Activated T-helper 1 cell treated with anti-CD3 and anti-CD28 coated beads, Interleukin-12 subunit alpha, Interleukin-12 subunit beta, Interleukin-2, Interleukin-4 antibody, amounts not matched to agents 30 ng/mL and 10 ng/mL and 1 ng/mL, durations not matched to agents 14 hours and 24 hours and 36 hours (primary cell): ENCODE measurements around the gene CSH1. TPM values are rescaled to one million over a fixed set of nuclear protein-coding genes. Genes with fewer than 3 reads are reported as not detected.
"Not testable (repeated sequence)": the region's sequence is repeated elsewhere in the genome, so short reads cannot be mapped to it uniquely, and the experiment has no call there.

Experiments used
- DNase-seq: peaks from one replicate; pipeline ENCODE4 v3.0.0; 2021; ENCODE audit warnings: low spot score
- H3K27ac Mint-ChIP-seq: one replicate; pipeline ENCODE4 v1.8.0; 2021; ENCODE audit warnings: mild to moderate bottlenecking, mixed read lengths
- H3K27me3 Mint-ChIP-seq: one replicate; pipeline ENCODE4 v1.8.0; 2022; ENCODE audit warnings: mild to moderate bottlenecking, moderate library complexity, mixed read lengths; ENCODE audit not compliant: insufficient read depth
- H3K36me3 Mint-ChIP-seq: one replicate; pipeline ENCODE4 v1.8.0; 2021; ENCODE audit warnings: low read depth, mixed read lengths
- H3K4me1 Mint-ChIP-seq: one replicate; pipeline ENCODE4 v1.8.0; 2021; ENCODE audit warnings: low read depth, mixed read lengths
- H3K4me3 Mint-ChIP-seq: one replicate; pipeline ENCODE4 v1.8.0; 2021; ENCODE audit warnings: mild to moderate bottlenecking, moderate library complexity, mixed read lengths
- H3K9me3 Mint-ChIP-seq: one replicate; pipeline ENCODE4 v1.8.0; 2021; ENCODE audit warnings: mixed read lengths
- intact Hi-C: fragments of 100-400 bp; cut with micrococcal nuclease; formaldehyde crosslinking; loops from one replicate; pipeline ENCODE4 v1.15.1; 2024
- total RNA-seq: library from RNA; stranded (reverse); gene quantifications from 2 replicates; pipeline ENCODE4 v1.2.3, GENCODE V29; 2022

The CSH1 gene
- total RNA-seq, 1 donor from 2014 or later: not detected

DNA sequence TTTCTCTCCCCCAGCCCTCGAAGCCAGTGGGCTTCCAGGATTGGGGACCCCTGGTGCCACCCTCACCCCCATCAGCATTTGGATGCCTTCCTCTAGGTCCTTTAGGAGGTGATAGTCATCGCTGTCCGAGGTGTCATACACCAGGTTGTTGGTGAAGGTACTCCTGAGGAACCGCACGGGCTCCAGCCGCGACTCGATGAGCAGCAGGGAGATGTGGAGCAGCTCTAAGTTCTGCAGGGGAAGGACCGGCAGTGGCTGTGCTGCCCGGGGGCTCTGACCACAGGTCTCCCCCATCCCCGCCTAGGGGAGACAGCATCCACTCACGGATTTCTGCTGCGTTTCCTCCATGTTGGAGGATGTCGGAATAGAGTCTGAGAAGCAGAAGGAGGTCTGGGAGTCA lies 13.7 kb upstream of the CSH1 start:
- intact Hi-C loops: no loop called here

DNA sequence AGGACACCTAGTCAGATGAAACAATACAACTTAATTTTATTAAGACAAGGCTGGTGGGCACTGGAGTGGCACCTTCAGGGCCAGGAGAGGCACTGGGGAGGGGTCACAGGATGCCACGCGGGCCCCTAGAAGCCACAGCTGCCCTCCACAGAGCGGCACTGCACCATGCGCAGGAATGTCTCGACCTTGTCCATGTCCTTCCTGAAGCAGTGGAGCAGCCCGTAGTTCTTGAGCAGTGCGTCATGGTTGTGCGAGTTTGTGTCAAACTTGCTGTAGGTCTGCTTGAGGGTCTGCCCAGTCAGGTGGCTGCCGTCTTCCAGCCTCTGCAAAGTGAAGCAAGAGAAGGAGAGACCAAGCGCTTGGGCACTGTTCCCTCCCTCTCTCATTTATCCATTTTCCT lies 13.2 kb upstream of the CSH1 start:
- H3K27ac Mint-ChIP-seq, H3K4me1 Mint-ChIP-seq, intact Hi-C loops, H3K9me3 Mint-ChIP-seq, DNase-seq, H3K4me3 Mint-ChIP-seq, H3K36me3 Mint-ChIP-seq: not testable (repeated sequence)
- peaks cover 14% of the 10 kb centered on the region for H3K27me3 Mint-ChIP-seq

More for the DNA sequence above, 13.7 kb upstream of the CSH1 start:
- no peak for DNase-seq
- Mint-ChIP-seq H3K4me3 (no peak overlapping the region), H3K27me3 (peaks cover 14% of the 10 kb centered on the region), H3K27ac (no peak overlapping the region), H3K36me3 (no peaks in the 10 kb centered on the region), H3K4me1 (no peaks in the 10 kb centered on the region), H3K9me3 (no peaks in the 10 kb centered on the region)

- H3K4me3 Mint-ChIP-seq, intact Hi-C loops, H3K27ac Mint-ChIP-seq, H3K36me3 Mint-ChIP-seq, DNase-seq, H3K4me1 Mint-ChIP-seq, H3K9me3 Mint-ChIP-seq: not testable (repeated sequence)
- H3K27me3 Mint-ChIP-seq: peaks cover 23% of the 10 kb centered on the region
Observed at GRCh38 chr17:63907161-63907778, 10.9 kb upstream of the CSH1 start.

- intact Hi-C loops, H3K9me3 Mint-ChIP-seq, H3K4me3 Mint-ChIP-seq, DNase-seq, H3K36me3 Mint-ChIP-seq, H3K27ac Mint-ChIP-seq: not testable (repeated sequence)
- Mint-ChIP-seq H3K4me1 (peaks cover 12% of the 10 kb centered on the region), H3K27me3 (peaks cover 28% of the 10 kb centered on the region)
Observed at GRCh38 chr17:63904796-63905195, 8.4 kb upstream of the CSH1 start.

GRCh38 chr17:63903787-63904201 lies 7.4 kb upstream of the CSH1 start:
- H3K4me3 Mint-ChIP-seq, H3K27ac Mint-ChIP-seq, H3K36me3 Mint-ChIP-seq, H3K9me3 Mint-ChIP-seq, intact Hi-C loops: not testable (repeated sequence)
- H3K27me3 Mint-ChIP-seq: peaks cover 23% of the 10 kb centered on the region
- H3K4me1 Mint-ChIP-seq: peaks cover 20% of the 10 kb centered on the region
- DNase-seq: peak; percentile 7

- H3K27ac Mint-ChIP-seq, H3K4me3 Mint-ChIP-seq, H3K9me3 Mint-ChIP-seq, H3K36me3 Mint-ChIP-seq, intact Hi-C loops, DNase-seq: not testable (repeated sequence)
- Mint-ChIP-seq H3K27me3 (peaks cover 17% of the 10 kb centered on the region), H3K4me1 (peaks cover 20% of the 10 kb centered on the region)
Observed at GRCh38 chr17:63901971-63902370, 5.6 kb upstream of the CSH1 start.

DNA sequence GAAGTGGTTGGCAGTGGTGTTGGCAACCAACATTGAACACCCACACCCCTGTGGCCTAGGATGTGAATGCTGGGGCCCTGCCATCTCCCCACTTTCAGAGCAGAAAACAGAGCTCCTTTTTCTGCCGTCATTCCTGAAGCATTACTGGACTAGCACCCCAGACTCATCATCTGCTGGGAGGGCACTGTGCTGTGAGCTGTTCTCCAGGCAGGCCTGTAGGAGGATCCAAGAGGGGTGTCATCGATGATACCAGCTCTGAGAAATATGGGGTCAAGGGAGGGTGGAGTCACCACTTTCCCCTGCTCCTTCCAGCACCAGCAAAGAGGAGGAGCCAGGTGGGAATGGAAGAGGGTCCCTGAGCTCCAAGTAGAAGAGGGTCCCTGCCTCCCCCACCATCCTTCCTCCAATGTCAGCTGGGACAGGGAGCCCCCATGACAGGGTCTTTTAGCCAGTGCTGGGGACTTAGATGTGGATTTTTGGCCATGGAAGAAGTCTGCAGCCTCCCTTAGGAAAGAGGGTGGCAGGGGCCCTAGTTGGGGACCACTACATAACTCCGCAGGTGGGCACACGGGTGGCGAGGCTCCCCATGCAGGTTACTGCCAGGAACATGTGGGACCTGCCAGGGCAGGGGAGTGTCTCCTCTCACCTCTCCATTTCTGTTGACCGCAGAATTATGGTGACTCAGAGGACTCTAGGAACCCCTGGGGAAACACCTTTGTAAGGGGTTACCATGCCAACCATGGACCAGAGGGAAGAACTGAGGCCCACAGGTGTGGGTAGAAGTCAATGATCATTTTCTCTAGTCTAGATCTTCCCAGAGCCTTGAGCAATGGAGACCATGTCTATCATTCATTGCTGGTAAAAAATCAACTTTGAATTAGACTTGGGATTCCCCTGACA lies 2.8 kb upstream of the CSH1 start:
- intact Hi-C loops, H3K4me3 Mint-ChIP-seq, H3K9me3 Mint-ChIP-seq, H3K36me3 Mint-ChIP-seq: not testable (repeated sequence)
- peak; percentile 31 for DNase-seq
- peaks cover 20% of the 10 kb centered on the region for H3K4me1 Mint-ChIP-seq
- peaks cover 21% of the 10 kb centered on the region for H3K27me3 Mint-ChIP-seq
- H3K27ac Mint-ChIP-seq: peak overlapping the region; percentile 34

DNA sequence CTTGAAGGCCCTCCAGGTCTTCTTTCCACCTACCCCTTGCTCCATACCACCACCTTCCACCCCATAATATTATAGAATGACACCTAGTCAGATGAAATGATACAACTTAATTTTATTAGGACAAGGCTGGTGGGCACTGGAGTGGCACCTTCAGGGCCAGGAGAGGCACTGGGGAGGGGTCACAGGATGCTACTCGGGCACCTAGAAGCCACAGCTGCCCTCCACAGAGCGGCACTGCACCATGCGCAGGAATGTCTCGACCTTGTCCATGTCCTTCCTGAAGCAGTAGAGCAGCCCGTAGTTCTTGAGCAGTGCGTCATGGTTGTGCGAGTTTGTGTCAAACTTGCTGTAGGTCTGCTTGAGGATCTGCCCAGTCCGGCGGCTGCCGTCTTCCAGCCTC lies 1.6 kb downstream of the CSH1 start:
- H3K4me3 Mint-ChIP-seq, DNase-seq, H3K36me3 Mint-ChIP-seq, intact Hi-C loops, H3K4me1 Mint-ChIP-seq, H3K27ac Mint-ChIP-seq, H3K9me3 Mint-ChIP-seq: not testable (repeated sequence)
- H3K27me3 Mint-ChIP-seq: peaks cover 29% of the 10 kb centered on the region

- H3K27ac Mint-ChIP-seq, intact Hi-C loops, H3K4me3 Mint-ChIP-seq, DNase-seq, H3K36me3 Mint-ChIP-seq, H3K9me3 Mint-ChIP-seq, H3K4me1 Mint-ChIP-seq: not testable (repeated sequence)
- peaks cover 30% of the 10 kb centered on the region for H3K27me3 Mint-ChIP-seq
Observed at GRCh38 chr17:63894021-63894420, 2.4 kb downstream of the CSH1 start.

- peaks cover 31% of the 10 kb centered on the region for H3K27me3 Mint-ChIP-seq
- intact Hi-C loops, H3K9me3 Mint-ChIP-seq, H3K36me3 Mint-ChIP-seq, H3K27ac Mint-ChIP-seq, H3K4me1 Mint-ChIP-seq, DNase-seq, H3K4me3 Mint-ChIP-seq: not testable (repeated sequence)
Observed at GRCh38 chr17:63892316-63893037, 3.9 kb downstream of the CSH1 start.

GRCh38 chr17:63889026-63889848 lies 7.1 kb downstream of the CSH1 start:
- intact Hi-C loops, DNase-seq, H3K27ac Mint-ChIP-seq, H3K4me3 Mint-ChIP-seq, H3K36me3 Mint-ChIP-seq, H3K4me1 Mint-ChIP-seq, H3K9me3 Mint-ChIP-seq: not testable (repeated sequence)
- H3K27me3 Mint-ChIP-seq: peaks cover 28% of the 10 kb centered on the region

DNA sequence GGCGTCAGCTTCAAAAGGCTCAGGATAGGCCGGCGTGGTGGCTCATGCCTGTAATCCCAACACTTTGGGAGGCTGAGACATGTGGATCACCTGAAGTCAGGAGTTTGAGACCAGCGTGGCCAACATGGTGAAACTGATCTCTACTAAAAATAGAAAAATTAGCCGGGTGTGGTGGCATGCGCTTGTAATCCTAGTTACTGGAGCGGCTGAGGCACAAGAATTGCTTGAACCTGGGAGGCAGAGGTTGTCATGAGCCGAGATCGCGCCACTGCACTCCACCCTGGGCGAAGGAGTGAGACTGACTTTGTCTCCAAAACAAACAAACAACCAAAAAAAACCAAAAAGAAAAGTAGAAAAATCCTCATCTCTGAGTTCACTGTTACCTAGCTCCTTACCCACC lies 11.3 kb downstream of the CSH1 start:
- H3K4me1 Mint-ChIP-seq: peaks cover 14% of the 10 kb centered on the region
- H3K27ac Mint-ChIP-seq, DNase-seq, H3K9me3 Mint-ChIP-seq, H3K27me3 Mint-ChIP-seq, intact Hi-C loops, H3K4me3 Mint-ChIP-seq, H3K36me3 Mint-ChIP-seq: not testable (repeated sequence)
